Activated CD4-positive, alpha-beta T cell treated with anti-CD3 and anti-CD28 coated beads, Interleukin-2, amount 10 ng/mL, durations not matched to agents 24 days and 14 days (primary cell): Measurements from ENCODE around the gene CHST12. TPM values are rescaled to one million over a fixed set of nuclear protein-coding genes. Genes with fewer than 3 reads are reported as not detected.

Source experiments
- DNase-seq: peaks from one replicate; pipeline ENCODE4 v3.0.0; 2022
- H3K27ac Mint-ChIP-seq: one replicate; pipeline ENCODE4 v1.8.0; 2022; ENCODE audit warnings: mild to moderate bottlenecking, mixed read lengths
- H3K27me3 Mint-ChIP-seq: one replicate; pipeline ENCODE4 v1.8.0; 2022; ENCODE audit warnings: mixed read lengths
- H3K36me3 Mint-ChIP-seq: one replicate; pipeline ENCODE4 v1.8.0; 2022; ENCODE audit warnings: low read depth, mild to moderate bottlenecking, mixed read lengths
- H3K4me1 Mint-ChIP-seq: one replicate; pipeline ENCODE4 v1.8.0; 2021; ENCODE audit warnings: mixed read lengths
- H3K4me3 Mint-ChIP-seq: one replicate; pipeline ENCODE4 v1.8.0; 2022; ENCODE audit warnings: mild to moderate bottlenecking, moderate library complexity, mixed read lengths
- H3K9me3 Mint-ChIP-seq: one replicate; pipeline ENCODE4 v1.8.0; 2021; ENCODE audit warnings: mixed read lengths
- intact Hi-C: fragments of 100-400 bp; cut with micrococcal nuclease; formaldehyde crosslinking; loops from one replicate; pipeline ENCODE4 v1.15.1; 2023
- total RNA-seq: library from RNA; stranded (reverse); gene quantifications from 2 replicates; pipeline ENCODE4 v1.2.3, GENCODE V29; 2022

Gene CHST12
- total RNA-seq, 1 donor from 2014 or later = 5.8 TPM

GRCh38 chr7:2482725-2483451 lies 79.5 kb downstream of the CHST12 start:
- no peak for DNase-seq
- Mint-ChIP-seq H3K9me3 (no peaks in the 10 kb centered on the region), H3K4me3 (no peak overlapping the region), H3K36me3 (no peaks in the 10 kb centered on the region), H3K27ac (no peak overlapping the region), H3K27me3 (peaks cover 3% of the 10 kb centered on the region), H3K4me1 (no peaks in the 10 kb centered on the region)
- intact Hi-C loops = no loop called here

- no peaks in the 10 kb centered on the region for H3K36me3 Mint-ChIP-seq
- no peaks in the 10 kb centered on the region for H3K9me3 Mint-ChIP-seq
- H3K27ac Mint-ChIP-seq = no peak overlapping the region
- intact Hi-C loops = no loop called here
- H3K27me3 Mint-ChIP-seq = peaks cover 3% of the 10 kb centered on the region
- no peak for DNase-seq
- no peaks in the 10 kb centered on the region for H3K4me1 Mint-ChIP-seq
- no peak overlapping the region for H3K4me3 Mint-ChIP-seq
These were observed 80.1 kb downstream of the CHST12 start for GRCh38 chr7:2483494-2483893.

DNA sequence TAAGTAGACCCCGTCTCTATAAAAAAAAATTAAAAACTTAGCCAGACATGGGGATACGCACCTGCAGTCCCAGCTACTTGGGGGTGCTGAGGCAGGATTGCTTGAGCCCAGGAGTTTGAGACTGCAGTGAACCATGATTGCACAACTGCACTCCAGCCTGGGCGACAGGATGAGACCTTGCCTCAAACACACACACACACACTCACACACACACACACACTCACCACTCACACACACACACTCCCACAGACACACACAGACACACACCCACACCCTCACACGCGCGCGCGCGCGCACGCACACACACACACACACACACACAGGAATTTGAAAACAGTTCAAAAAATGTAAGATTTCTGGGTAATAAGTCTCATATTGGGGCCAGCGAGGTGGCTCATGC lies 81.5 kb downstream of the CHST12 start:
- H3K4me3 Mint-ChIP-seq = no peak overlapping the region
- no peaks in the 10 kb centered on the region for H3K36me3 Mint-ChIP-seq
- H3K27ac Mint-ChIP-seq = no peak overlapping the region
- no peaks in the 10 kb centered on the region for H3K9me3 Mint-ChIP-seq
- no peaks in the 10 kb centered on the region for H3K4me1 Mint-ChIP-seq
- intact Hi-C loops = no loop called here
- H3K27me3 Mint-ChIP-seq = peaks cover 5% of the 10 kb centered on the region
- DNase-seq = no peak

DNA sequence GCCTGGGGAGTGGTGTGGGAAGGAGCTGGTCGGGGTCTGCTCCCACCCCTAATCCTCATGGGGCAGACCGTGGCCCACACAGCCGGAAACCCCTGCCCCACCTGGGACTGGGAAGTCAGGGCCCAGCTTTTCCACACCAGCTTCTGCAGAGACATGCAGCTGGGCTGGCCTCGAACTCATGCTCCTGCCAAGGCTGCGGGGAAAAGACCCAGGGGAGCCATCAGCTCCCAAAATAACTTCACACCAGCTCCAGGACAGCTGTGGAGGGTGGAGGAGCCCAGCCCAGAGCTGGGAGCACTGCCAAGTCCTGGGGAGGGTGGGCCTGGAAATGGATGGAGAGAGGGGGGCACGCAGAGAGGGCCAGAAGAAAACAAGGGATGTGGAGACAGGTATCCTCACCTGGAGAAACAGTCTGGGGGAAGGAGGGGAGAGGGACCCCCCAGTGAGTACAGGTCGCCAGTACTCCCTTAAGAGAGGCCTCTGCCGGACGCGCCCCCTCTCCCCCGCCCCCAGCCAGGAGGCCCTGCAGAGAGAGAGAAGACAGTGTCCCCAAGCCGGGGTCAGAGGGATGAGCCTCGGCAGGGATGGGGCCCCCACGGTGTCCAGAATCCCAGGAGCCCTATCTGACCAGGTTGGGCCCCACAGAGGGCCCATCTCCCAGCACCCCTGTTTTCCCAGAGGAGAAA lies 84.3 kb downstream of the CHST12 start:
- no peaks in the 10 kb centered on the region for H3K4me1 Mint-ChIP-seq
- H3K36me3 Mint-ChIP-seq = no peaks in the 10 kb centered on the region
- no peak overlapping the region for H3K27ac Mint-ChIP-seq
- peaks cover 11% of the 10 kb centered on the region for H3K9me3 Mint-ChIP-seq
- H3K27me3 Mint-ChIP-seq = peaks cover 8% of the 10 kb centered on the region
- intact Hi-C loops = no loop called here
- DNase-seq = no peak
- H3K4me3 Mint-ChIP-seq = no peak overlapping the region

DNA sequence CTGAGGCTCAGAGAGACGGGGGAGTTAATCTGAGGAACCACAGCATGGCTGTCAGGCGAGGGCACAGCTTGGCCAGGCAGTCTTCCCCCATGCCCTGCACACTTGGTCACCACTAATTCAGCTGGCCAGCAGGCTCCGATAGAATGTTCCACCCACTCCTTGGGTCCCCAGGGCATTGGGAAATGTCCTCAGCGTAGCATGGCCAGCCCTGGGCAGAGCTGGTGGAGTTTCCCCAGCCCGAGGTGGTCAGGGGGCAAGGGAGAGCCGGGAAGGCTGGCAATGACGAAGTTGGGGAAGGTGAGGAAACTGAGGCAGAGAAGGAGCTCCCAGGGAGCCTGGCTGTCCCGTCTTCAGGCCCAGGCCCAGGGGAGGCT lies 84.8 kb downstream of the CHST12 start:
- intact Hi-C loops = no loop called here
- no peak overlapping the region for H3K27ac Mint-ChIP-seq
- H3K4me3 Mint-ChIP-seq = no peak overlapping the region
- H3K9me3 Mint-ChIP-seq = peaks cover 11% of the 10 kb centered on the region
- DNase-seq = no peak
- H3K27me3 Mint-ChIP-seq = peaks cover 8% of the 10 kb centered on the region
- H3K36me3 Mint-ChIP-seq = no peaks in the 10 kb centered on the region
- H3K4me1 Mint-ChIP-seq = no peaks in the 10 kb centered on the region

GRCh38 chr7:2488681-2489080 lies 85.3 kb downstream of the CHST12 start:
- H3K4me1 Mint-ChIP-seq = no peaks in the 10 kb centered on the region
- no peak overlapping the region for H3K4me3 Mint-ChIP-seq
- no peak overlapping the region for H3K27ac Mint-ChIP-seq
- H3K27me3 Mint-ChIP-seq = peaks cover 10% of the 10 kb centered on the region
- intact Hi-C loops = no loop called here
- H3K9me3 Mint-ChIP-seq = peaks cover 11% of the 10 kb centered on the region
- no peak for DNase-seq
- H3K36me3 Mint-ChIP-seq = no peaks in the 10 kb centered on the region

- DNase-seq = no peak
- H3K4me1 Mint-ChIP-seq = no peaks in the 10 kb centered on the region
- peaks cover 9% of the 10 kb centered on the region for H3K27me3 Mint-ChIP-seq
- no peak overlapping the region for H3K27ac Mint-ChIP-seq
- no peaks in the 10 kb centered on the region for H3K36me3 Mint-ChIP-seq
- peaks cover 11% of the 10 kb centered on the region for H3K9me3 Mint-ChIP-seq
- no peak overlapping the region for H3K4me3 Mint-ChIP-seq
- intact Hi-C loops = no loop called here
These were observed 86.8 kb downstream of the CHST12 start for GRCh38 chr7:2490181-2490651.

DNA sequence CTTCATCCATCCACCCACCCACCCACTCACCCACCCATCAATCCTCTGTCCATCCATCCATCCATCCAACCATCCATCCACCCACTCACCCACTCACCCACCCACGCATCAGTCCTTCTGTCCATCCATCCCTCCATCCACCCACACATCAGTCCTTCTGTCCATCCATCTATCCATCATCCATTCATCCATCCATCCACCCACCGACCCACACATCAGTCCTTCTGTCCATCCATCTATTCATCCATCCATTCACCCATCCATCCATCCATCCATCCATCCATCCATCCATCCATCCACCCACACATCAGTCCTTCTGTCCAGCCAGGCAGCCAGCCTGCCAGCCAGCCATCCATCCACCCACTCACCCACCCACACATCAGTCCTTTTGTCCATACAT lies 88.6 kb downstream of the CHST12 start:
- intact Hi-C loops = no loop called here
- Mint-ChIP-seq H3K36me3 (no peaks in the 10 kb centered on the region), H3K27me3 (peaks cover 9% of the 10 kb centered on the region), H3K27ac (no peak overlapping the region), H3K9me3 (peaks cover 11% of the 10 kb centered on the region), H3K4me1 (no peaks in the 10 kb centered on the region), H3K4me3 (no peak overlapping the region)
- DNase-seq = no peak

DNA sequence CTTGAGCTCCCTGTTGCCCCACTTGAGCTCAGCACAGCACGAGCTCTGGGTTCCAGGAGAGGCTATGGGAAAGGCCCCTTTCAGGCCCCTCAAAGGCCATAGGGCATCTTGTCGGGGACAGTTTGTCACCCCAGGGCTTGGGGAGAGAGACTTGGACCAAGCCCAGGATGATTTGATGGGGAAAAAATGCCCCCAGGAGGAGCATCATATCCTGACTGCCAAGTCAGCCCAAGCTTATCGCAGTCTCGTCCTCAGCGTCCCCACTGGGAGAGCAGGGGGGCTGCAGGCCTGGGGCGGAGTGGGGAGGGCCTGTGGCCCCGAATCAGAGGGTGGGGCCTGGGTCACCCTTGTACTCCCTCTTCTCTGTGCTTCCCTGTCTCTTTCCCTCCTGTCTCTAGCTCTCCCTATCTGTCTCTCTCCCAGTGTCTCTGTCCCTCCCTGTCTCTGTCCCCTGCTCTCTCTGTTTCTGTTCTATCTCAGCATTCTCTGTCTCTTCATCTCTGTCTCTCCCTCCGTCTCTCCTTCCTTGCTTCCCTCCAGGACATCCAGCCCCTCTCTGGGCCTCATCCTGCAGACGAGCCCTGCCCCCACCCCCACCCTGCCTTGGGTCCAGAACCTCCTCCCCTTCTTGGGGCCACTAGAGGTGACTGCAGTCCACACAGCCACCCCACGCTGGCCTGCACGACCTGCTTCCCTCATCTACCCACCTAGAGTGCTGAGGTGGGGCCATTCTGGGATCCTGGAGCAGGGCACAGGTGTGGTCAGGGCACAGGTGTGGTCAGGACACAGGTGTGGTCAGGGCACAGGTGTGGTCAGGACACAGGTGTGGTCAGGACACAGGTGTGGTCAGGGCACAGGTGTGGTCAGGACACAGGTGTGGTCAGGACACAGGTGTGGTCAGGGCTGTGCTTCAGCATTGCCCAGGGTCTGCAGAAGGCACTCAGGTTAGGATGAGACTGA lies 90.1 kb downstream of the CHST12 start:
- H3K4me1 Mint-ChIP-seq = no peaks in the 10 kb centered on the region
- no peak overlapping the region for H3K27ac Mint-ChIP-seq
- peaks cover 11% of the 10 kb centered on the region for H3K9me3 Mint-ChIP-seq
- no peaks in the 10 kb centered on the region for H3K36me3 Mint-ChIP-seq
- intact Hi-C loops = no loop called here
- H3K4me3 Mint-ChIP-seq = no peak overlapping the region
- peaks cover 14% of the 10 kb centered on the region for H3K27me3 Mint-ChIP-seq
- DNase-seq = no peak

DNA sequence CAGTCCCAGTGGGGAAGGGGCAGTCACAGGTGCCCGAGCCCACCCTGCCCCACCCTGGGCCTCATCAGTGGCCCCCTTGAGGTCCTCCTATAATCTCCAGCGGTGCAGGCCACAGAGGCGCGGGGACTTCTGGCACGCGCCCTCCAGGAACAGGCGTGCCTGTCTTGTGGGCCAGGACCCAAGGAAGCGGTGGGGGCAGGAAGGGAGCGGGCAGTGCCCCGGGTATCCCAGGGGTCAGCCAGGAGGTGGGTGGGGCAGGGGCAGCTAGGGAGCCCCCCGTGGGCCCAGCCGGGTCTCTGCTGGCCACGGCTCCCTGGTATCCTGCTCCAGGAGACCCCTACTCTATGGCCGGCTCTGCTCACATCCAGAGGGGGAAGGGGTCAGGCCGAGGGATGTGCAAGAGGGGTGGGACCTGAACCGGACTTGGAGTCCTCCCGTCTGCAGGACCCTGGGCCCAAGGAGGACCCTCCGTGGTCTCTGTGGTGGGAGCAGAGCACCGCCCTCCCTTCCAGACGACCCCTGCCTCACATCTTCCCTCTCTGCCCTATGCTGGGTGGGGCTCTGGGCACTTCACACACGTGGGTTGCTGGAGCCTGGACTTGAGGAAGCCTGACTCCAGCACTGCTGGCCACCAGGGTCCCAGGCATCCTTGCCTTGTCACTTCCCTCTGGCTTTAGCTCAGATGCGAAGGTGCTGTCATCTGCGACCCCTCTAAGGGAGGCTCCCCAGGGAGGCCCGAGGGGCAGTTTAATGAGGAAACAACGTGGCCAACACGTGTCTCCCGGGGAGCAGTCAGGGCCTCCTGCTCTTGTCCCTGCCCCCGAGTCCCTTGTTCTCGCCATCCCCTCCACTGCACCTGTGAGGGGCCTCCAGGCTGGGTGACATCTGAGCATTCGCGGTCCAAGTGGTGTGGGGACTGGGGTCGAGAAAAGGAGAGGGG lies 91.0 kb downstream of the CHST12 start:
- Mint-ChIP-seq H3K4me3 (no peak overlapping the region), H3K36me3 (no peaks in the 10 kb centered on the region), H3K27ac (no peak overlapping the region), H3K4me1 (no peaks in the 10 kb centered on the region), H3K27me3 (peaks cover 14% of the 10 kb centered on the region), H3K9me3 (peaks cover 11% of the 10 kb centered on the region)
- intact Hi-C loops = no loop called here
- no peak for DNase-seq

- Mint-ChIP-seq H3K36me3 (no peaks in the 10 kb centered on the region), H3K4me1 (no peaks in the 10 kb centered on the region), H3K27ac (no peak overlapping the region), H3K9me3 (peaks cover 11% of the 10 kb centered on the region), H3K27me3 (peaks cover 12% of the 10 kb centered on the region), H3K4me3 (no peak overlapping the region)
- no peak for DNase-seq
- intact Hi-C loops = no loop called here
These were observed 92.2 kb downstream of the CHST12 start for GRCh38 chr7:2495418-2496299.

DNA sequence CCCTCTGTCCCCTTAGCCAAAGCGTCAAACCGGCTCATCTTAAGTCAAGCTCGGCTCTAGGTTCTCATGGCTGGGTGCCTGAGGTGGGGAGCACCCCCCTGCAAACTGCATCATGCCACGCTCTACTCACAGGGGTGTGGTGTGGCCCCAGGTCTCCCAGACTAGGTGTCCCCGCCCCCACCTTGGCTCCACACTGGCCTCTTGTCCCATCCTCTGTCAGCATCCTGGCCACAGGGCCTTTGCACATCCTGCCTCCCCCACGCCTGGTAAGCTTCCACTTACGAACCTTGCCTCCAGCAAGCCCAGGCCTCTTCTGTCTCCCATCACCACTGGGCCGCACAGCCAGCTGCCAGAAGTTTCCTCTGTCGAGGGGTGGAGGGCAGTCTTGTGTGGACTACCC lies 93.0 kb downstream of the CHST12 start:
- peaks cover 8% of the 10 kb centered on the region for H3K9me3 Mint-ChIP-seq
- no peak overlapping the region for H3K27ac Mint-ChIP-seq
- no peak overlapping the region for H3K4me3 Mint-ChIP-seq
- peaks cover 12% of the 10 kb centered on the region for H3K27me3 Mint-ChIP-seq
- no peaks in the 10 kb centered on the region for H3K36me3 Mint-ChIP-seq
- DNase-seq = no peak
- intact Hi-C loops = no loop called here
- H3K4me1 Mint-ChIP-seq = no peaks in the 10 kb centered on the region
